ENCODE results near the gene TIMM21.

TIMM21 gene

GRCh38 chr18:74204526-74205152, 56.3 kb downstream of the TIMM21 start:
- H3K4me3 ChIP-seq (replicated peaks; ENCODE audit: insufficient read depth, low read length): no peak overlapping the region
- no peak for TF ChIP-seq GABPA (IDR thresholded peaks at IDR 0.05; ENCODE audit: low read depth)
- TF ChIP-seq CTCF (IDR thresholded peaks at IDR 0.05; ENCODE audit: insufficient read depth, low read length): no peak
- no peak for TF ChIP-seq SPI1 (IDR thresholded peaks at IDR 0.05; ENCODE audit: borderline replicate concordance, low read depth)
- TF ChIP-seq REST (IDR thresholded peaks at IDR 0.05; ENCODE audit: insufficient replicate concordance, low read depth): no peak
- TF ChIP-seq POLR2AphosphoS5 (IDR thresholded peaks at IDR 0.05; ENCODE audit: low read depth): no peak
- H3K27me3 ChIP-seq (ENCODE audit: insufficient read depth, poor library complexity, severe bottlenecking): no peaks in the 10 kb centered on the region
- no peak for DNase-seq (ENCODE audit: low read depth in 1 of 2, low spot score in 1 of 2)
- no peak overlapping the region for H3K27ac ChIP-seq (replicated peaks)

Data from HL-60 (cell line).